Right kidney (tissue), 1 donor: Measurements from ENCODE around the gene SHMT1.
"Not testable (repeated sequence)": the region's sequence is repeated elsewhere in the genome, so short reads cannot be mapped to it uniquely, and the experiment has no call there.

Source experiments
- DNase-seq: peaks from one replicate; pipeline ENCODE4 v3.0.0-alpha.2; 2016

SHMT1 gene

DNA sequence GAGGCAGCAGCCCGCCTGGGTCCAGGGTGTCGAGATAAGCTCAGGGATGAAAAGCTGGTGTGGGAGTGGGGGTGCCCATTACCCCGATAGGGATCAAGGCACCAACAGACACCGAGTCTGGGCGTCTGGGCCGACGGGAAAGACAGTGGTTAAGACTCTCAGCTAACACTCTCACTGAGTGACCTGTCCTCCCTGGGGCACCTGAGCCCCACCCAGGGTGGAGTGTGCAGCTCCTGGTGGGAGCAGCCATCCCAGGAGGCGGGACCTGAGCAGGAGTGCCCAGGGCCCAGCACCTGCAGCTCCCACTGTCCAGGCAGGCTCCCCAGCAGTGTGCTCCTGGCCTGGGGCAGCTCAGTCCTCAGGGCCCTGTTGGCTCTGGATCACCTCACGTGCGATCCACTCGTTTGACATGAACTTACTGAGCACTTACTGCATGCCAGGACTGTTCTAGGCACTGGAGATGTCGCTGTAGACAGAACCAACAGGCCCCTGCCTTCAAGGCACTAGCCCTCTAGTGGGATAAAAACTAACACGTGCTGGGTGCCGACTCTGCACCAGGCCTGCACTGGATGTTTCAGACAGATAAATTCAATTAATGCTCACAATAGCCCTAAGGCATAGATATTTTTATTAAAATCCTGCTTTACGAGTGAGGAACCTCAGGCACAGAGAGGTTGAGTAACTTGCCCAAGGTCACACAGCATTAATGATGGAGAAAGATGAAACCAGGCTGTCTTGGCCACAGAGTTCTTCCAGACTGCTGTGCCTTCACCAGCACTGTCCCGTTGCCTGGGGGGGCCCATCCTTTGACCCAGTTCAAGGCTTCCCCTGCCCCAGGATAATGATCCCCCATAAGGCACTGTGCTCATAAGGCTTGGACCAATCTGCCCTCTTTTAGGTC is 16.1 kb upstream of the SHMT1 start:
- no peak for DNase-seq

DNA sequence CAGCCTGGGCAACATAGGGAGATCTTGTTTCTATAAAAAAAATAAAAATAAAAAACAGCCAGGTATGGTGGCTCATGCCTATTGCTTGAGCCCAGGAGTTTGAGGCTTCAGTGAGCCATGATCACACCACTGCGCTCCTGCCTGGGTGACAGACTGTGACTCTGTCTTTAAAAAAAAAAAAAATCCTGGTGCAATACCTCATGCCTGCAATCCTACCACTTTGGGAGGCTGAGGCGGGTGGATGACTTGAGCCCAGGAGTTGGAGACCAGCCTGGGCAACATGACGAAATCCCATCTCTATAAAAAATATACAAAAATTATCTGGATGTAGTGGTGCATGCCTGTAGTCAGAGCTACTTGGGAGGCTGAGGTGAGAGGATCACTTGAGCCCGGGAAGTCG is 15.3 kb upstream of the SHMT1 start:
- not testable (repeated sequence) for DNase-seq

DNA sequence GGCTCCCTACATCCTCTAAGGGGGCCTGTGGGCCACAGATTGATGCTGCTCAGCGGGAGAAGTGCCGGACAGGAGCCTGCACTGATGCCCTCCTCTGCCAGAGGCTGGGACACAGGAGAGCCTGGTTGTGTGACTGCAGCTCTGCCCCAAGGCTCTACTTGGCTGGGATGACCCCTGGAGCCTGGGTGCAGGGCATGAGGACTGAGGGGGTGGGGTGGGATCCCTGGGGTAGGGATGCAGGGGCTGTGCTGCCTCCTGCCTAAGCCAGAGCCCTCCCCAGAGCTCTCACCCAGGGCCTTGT is 14.8 kb upstream of the SHMT1 start:
- no peak for DNase-seq

- DNase-seq: peak; percentile 58
These were observed 14.3 kb upstream of the SHMT1 start, which contains the start of gene EVPLL for GRCh38 chr17:18377437-18378204. TSS of gene EVPLL (plus strand) at chr17:18377778. CDS start at chr17:18380938, 3,160 bp downstream.

DNA sequence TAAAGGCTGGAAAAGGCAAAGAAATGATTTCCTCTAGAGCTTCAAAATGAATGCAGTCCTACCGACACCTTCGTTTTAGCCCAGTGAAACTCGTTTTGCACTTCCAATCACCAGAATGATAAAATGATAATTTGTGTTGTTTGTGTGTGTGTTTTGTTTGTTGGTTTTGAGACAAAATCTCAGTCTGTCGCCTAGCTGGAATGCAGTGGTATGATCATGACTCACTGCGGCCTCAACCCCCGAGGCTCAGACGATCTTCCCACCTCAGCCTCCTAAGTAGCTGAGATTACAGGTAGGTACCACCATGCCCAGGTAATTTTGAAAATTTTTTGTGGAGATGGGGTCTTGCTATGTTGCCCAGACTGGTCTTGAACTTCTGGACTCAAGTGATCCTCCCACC is 10.9 kb upstream of the SHMT1 start:
- DNase-seq: no peak

GRCh38 chr17:18373181-18373580 is 9.8 kb upstream of the SHMT1 start:
- DNase-seq: not testable (repeated sequence)

DNA sequence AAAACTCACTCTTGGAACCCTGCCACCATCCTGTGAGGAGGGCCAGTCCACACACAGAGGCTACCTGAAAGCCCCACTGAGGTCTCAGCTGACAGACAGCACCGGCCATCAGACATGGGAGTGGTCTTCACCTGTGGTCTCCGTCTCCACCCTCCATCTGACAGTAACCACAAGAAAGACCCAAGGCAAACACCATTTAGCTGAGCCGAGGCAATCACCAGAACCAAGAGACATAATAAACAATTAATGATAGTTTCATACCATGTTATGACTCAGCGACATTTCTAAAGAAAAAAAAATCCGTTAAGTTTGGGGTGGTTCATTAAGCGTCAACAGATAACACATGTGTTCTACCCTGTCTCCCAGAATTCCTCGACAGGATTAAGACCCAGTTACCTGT is 8.1 kb upstream of the SHMT1 start:
- no peak for DNase-seq

DNA sequence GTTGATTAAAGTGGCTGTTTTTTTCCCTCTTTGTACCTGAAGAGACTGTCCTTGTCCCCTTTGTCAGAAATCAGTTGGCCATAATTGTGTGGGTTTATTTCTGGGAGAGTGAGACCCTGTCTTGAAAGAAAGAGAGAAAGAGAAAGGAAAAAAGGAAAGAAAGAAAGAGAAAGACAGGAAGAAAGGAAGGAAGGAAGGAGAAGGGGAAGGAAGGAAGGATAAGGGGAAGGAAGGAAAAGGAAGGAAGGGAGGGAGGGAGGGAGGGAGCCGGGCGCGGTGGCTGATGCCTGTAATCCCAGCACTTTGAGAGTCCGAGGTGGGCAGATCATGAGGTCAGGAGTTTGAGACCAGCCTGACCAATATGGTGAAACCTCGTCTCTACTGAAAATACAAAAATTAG is 7.4 kb upstream of the SHMT1 start:
- no peak for DNase-seq

DNA sequence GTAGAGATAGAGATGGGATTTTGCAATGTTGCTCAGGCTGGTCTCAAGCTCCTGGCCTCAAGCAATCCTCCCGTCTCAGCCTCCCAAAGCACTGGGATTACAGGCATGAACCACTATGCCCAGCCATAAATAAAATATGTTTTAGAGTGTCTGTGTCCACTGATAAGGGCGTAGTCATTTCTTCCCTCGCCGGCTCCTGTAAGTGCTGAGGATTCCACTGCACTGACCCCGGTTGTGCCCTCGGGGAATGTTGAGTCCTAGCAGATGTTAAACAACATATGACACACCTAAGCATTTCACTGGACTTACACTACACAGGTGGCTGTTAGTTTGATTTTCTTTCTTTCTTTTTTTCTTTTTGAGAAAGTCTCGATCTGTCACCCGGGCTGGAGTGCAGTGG is 5.6 kb upstream of the SHMT1 start:
- DNase-seq: no peak

DNA sequence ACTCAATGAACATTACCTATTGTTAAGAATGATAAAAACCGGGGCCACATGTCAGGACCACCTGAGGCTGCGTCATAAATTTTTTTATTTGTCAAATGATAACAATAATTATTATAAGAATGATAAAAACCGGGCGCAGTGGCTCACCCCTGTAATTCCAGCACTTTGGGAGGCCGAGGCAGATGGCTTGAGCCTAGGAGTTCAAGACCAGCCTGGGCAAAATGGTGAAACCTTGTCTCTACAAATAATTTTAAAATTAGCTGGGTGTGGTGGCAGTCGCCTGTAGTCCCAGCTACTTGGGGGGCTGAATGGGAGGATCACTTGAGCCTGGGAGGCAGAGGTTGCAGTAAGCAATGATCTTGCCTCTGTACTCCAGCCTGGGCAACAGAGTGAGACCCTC is 816 bp upstream of the SHMT1 start:
- no peak for DNase-seq

DNA sequence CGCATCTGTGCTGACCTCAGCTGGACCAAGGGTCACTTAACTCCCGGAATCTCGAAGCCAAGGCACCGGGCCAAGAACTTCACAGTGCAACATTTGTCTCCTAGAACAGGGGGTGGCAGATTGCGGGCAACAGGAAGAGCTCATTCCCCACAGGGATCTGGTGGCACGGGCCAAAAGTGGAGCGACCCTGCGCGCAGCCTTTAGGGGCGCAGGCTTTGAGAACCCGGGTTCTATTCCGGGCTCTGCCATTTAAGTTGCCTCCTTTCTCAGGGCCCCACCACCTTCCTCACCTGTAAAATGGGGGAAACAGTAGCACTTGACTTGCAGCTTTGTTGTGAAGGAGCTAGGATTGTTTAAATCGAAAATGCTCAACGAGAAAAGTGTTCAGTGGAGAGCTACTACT is 651 bp downstream of the SHMT1 start:
- DNase-seq: peak; percentile 59

DNA sequence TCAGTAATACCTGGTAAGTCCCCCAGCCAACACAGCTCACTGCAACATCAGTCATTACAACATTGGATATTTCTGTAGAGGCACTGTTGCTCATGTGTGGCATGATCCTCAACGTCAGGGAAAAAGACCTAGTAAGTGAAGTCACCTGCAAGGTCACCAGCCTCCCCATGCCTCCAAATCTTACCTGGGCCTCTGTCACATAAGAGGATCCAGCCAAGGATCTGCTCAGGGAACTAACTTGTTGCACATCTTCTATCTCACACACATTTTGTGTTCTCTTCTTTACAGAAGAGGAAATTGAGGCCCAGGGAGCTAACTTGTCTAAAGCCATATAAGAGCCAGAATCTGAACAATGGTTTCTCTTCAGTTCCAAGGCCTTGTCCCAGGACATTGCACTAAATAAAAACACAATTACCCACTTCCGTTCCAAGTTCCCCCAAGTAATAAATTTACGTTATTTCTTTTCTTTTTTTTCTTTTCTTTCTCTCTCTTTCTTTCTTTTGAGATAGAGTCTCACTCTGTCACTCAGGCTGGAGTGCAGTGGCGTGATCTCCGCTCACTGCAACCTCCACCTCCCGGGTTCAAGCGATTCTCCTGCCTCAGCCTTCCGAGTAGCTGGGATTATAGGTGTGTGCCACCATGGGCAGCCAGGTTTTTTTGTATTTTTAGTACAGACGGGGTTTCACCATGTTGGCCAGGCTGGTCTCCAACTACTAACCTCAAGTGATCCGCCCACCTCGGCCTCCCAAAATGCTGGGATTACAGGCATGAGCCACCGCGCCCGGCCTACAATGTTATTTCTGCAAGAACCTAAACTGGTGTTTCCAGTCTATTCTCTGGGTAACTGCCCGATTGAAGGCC is 1.3 kb downstream of the SHMT1 start:
- no peak for DNase-seq

GRCh38 chr17:18360518-18360917 is 2.8 kb downstream of the SHMT1 start:
- no peak for DNase-seq

- no peak for DNase-seq
These were observed 6.7 kb downstream of the SHMT1 start for GRCh38 chr17:18356624-18357023.

DNA sequence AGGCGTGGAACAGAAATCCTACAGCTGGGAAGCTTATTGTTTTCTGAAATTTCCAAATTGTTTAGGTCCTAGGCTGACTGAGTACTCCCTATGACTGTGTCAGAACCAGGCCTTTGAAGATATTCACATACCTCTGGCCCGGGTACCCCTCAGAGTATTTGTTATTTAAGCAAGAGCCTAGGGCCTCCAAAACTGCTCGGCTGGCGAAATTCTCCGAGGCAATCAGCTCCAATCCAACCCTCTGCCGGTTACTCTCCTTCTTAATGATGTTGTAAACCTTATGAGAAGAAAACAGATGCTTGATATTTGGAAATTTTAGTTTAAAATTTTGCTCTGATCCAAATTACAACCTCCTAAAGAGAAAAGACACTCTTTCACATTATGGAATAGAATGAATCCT is 9.8 kb downstream of the SHMT1 start:
- no peak for DNase-seq

- DNase-seq: no peak
These were observed 19.3 kb downstream of the SHMT1 start for GRCh38 chr17:18344021-18344420.

- no peak for DNase-seq
These were observed 23.4 kb downstream of the SHMT1 start for GRCh38 chr17:18339933-18340332.

- DNase-seq: not testable (repeated sequence)
These were observed 25.2 kb downstream of the SHMT1 start for GRCh38 chr17:18338158-18338557.

GRCh38 chr17:18332909-18333489 is 30.4 kb downstream of the SHMT1 start:
- no peak for DNase-seq

DNA sequence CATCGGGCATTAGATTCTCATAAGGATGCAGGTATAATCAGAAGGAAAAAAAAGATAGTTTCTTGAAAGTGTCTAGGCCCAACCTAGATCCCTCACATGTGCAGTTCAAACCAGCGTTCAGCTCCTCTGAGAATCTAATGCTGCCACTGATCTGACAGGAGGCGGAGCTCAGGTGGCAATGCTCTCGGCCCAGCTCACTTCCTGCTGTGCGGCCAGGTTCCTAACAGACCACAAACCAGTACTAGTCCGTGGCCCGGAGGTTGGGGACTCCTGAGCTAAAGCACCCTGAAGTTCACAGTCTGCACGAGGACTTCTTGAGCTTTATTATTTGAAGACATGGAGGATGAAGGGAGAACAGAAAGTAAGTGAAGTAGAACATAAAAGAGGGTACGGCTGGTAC is 31.5 kb downstream of the SHMT1 start:
- DNase-seq: no peak

GRCh38 chr17:18328643-18329204 is 34.6 kb downstream of the SHMT1 start:
- no peak for DNase-seq

DNA sequence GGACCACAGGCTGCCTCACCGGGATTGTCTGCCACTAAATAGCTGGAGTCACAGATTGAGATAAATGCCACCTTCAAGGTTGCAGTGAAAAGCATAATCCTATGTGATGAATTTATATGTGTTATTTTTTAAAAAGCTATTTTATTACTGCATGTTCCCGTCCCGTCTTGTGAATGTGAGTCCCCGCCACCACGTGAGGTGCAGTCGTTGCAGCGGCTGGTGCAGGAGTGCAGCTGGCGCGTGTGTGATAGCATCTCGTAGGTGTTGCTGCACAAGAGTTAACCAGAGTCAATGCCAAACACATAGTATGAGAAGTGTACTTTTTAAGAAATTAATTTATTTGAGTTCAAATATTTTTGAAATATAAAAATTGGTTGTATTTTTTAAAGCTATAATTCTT is 35.8 kb downstream of the SHMT1 start:
- no peak for DNase-seq
